SK-N-SH (cell line): Measurements from ENCODE around the gene CLN5. TPM values are rescaled to one million over a fixed set of nuclear protein-coding genes. Genes with fewer than 3 reads are reported as not detected.
"Not testable (repeated sequence)": the region's sequence is repeated elsewhere in the genome, so short reads cannot be mapped to it uniquely, and the experiment has no call there.

Experiments used
- CTCF ChIA-PET: fragments of 300-600, 350-600 bp; formaldehyde crosslinking; extraction: SDS; loops from one replicate; lab custom pipeline; 2021; lab: Yijun Ruan, JAX
- POLR2A ChIA-PET: fragments of 350-600 bp; sonication (Branson Sonifier 250); formaldehyde crosslinking; extraction: SDS; loops from one replicate; lab custom pipeline; 2020; ENCODE audit warnings: antibody characterized with exemption, inconsistent platforms; lab: Yijun Ruan, JAX
- DNase-seq: peaks from one replicate; pipeline ENCODE4 v3.0.0; 2012
- H2AFZ ChIP-seq: fragments of 200-600 bp; sonication (generic); 2 replicates; pipeline ENCODE4 v1.8.1; 2016; ENCODE audit warnings: antibody characterized with exemption, mild to moderate bottlenecking, low read depth
- H3F3A ChIP-seq: fragments of 200-600 bp; sonication (generic); replicated peaks from 2 replicates; pipeline ENCODE3; 2016; ENCODE audit warnings: antibody characterized with exemption, mild to moderate bottlenecking; ENCODE audit not compliant: insufficient read depth
- H3K27ac ChIP-seq, 2 experiments: fragments of 200-500 bp in 1 of 2; fragments of 200-600 bp in 1 of 2; sonication (Bioruptor generic) in 1 of 2; sonication (generic), shearing (Covaris generic) in 1 of 2; 2 replicates each; pipeline versions ENCODE4 v1.5.1 to v1.6.1; 2014 to 2016; ENCODE audit warnings: low read depth in 2 of 2, inconsistent platforms in 1 of 2, low read length in 1 of 2, mild to moderate bottlenecking in 1 of 2, mixed read lengths in 1 of 2
- H3K27me3 ChIP-seq: fragments of 200-600 bp; sonication (generic), shearing (Covaris generic); 2 replicates; pipeline ENCODE4 v1.6.1; 2016; ENCODE audit warnings: mixed run types; ENCODE audit not compliant: insufficient read depth
- H3K36me3 ChIP-seq, 2 experiments: fragments of 200-500 bp in 1 of 2; fragments of 200-600 bp in 1 of 2; sonication (Bioruptor generic) in 1 of 2; sonication (generic) in 1 of 2; replicated peaks in 1 of 2; 2 replicates each; pipeline versions ENCODE3 to v1.5.1; 2014 to 2016; ENCODE audit warnings: low read length in 1 of 2, mild to moderate bottlenecking in 1 of 2; ENCODE audit not compliant: insufficient read depth in 2 of 2, control insufficient read depth in 1 of 2
- H3K4me1 ChIP-seq, 2 experiments: fragments of 200-500 bp in 1 of 2; fragments of 200-600 bp in 1 of 2; sonication (Bioruptor generic) in 1 of 2; sonication (generic), shearing (Covaris generic) in 1 of 2; 2 replicates each; pipeline versions ENCODE4 v1.5.1 to v1.6.1; 2014 to 2016; ENCODE audit warnings: low read depth in 1 of 2, low read length in 1 of 2, mixed run types in 1 of 2; ENCODE audit not compliant: insufficient read depth in 2 of 2, control insufficient read depth in 1 of 2
- H3K4me2 ChIP-seq: fragments of 200-600 bp; sonication (generic), shearing (Covaris generic); 2 replicates; pipeline ENCODE4 v1.6.1; 2017; ENCODE audit warnings: mixed run types
- H3K4me3 ChIP-seq, 2 experiments: fragments of 200-500 bp in 1 of 2; fragments of 200-600 bp in 1 of 2; sonication (Bioruptor generic) in 1 of 2; sonication (generic), shearing (Covaris generic) in 1 of 2; 2 replicates each; pipeline versions ENCODE4 v1.5.1 to v1.8.1; 2014 to 2016; ENCODE audit warnings: low read depth in 2 of 2, inconsistent platforms in 1 of 2, low read length in 1 of 2, mild to moderate bottlenecking in 1 of 2, mixed read lengths in 1 of 2, moderate library complexity in 1 of 2
- H3K79me2 ChIP-seq: fragments of 200-600 bp; sonication (generic); 2 replicates; pipeline ENCODE4 v1.8.1; 2017; ENCODE audit warnings: mild to moderate bottlenecking; ENCODE audit not compliant: insufficient read depth
- H3K9ac ChIP-seq: fragments of 200-600 bp; sonication (generic); 2 replicates; pipeline ENCODE4 v1.6.1; 2017; ENCODE audit warnings: mixed run types
- H3K9me2 ChIP-seq: fragments of 200-600 bp; sonication (generic); 2 replicates; pipeline ENCODE4 v1.6.1; 2017; ENCODE audit warnings: mixed run types
- H3K9me3 ChIP-seq: fragments of 200-600 bp; sonication (generic); 2 replicates; pipeline ENCODE4 v1.6.1; 2017; ENCODE audit warnings: mixed run types, mild to moderate bottlenecking, moderate library complexity
- H4K20me1 ChIP-seq: fragments of 200-600 bp; sonication (generic); 2 replicates; pipeline ENCODE4 v1.6.1; 2017; ENCODE audit warnings: mild to moderate bottlenecking, mixed run types; ENCODE audit not compliant: insufficient read depth
- EZH2phosphoT487 ChIP-seq: fragments of 200-600 bp; sonication (generic); IDR thresholded peaks from 2 replicates; pipeline ENCODE4 v1.6.1; 2017; ENCODE audit warnings: low read depth, mixed run types, mild to moderate bottlenecking, antibody characterized with exemption, moderate library complexity, borderline replicate concordance
- FOSL2 ChIP-seq: IDR thresholded peaks from 2 replicates; pipeline ENCODE4 v1.4.0; 2012; ENCODE audit warnings: low read depth, mild to moderate bottlenecking, moderate library complexity, borderline replicate concordance
- FOXJ3 ChIP-seq: sonication (generic); formaldehyde crosslinking; IDR thresholded peaks from 2 replicates; pipeline ENCODE4 v1.5.1; 2020; ENCODE audit warnings: mild to moderate bottlenecking, missing genetic modification reagents
- FOXM1 ChIP-seq: IDR thresholded peaks from 2 replicates; pipeline ENCODE4 v1.4.0; 2012; ENCODE audit warnings: low read depth, mild to moderate bottlenecking
- GATA2 ChIP-seq: sonication (generic); formaldehyde crosslinking; IDR thresholded peaks from 2 replicates; pipeline ENCODE4 v1.5.0; 2020; ENCODE audit warnings: mild to moderate bottlenecking, missing genetic modification reagents
- MAX ChIP-seq: IDR thresholded peaks from 2 replicates; pipeline ENCODE4 v1.4.0; 2012; ENCODE audit warnings: low read depth
- MXI1 ChIP-seq: IDR thresholded peaks from 2 replicates; pipeline ENCODE4 v1.6.1; 2012; ENCODE audit warnings: mild to moderate bottlenecking, low read depth, low read length, improper control_type of control experiment
- POLR2AphosphoS5 ChIP-seq: IDR thresholded peaks from 2 replicates; pipeline ENCODE4 v1.6.1; 2012; ENCODE audit warnings: low read depth, low read length
- RCOR1 ChIP-seq: fragments of 150-350 bp; IDR thresholded peaks from 2 replicates; pipeline ENCODE4 v1.6.1; 2017; ENCODE audit warnings: antibody characterized with exemption, low read length
- RFX5 ChIP-seq: IDR thresholded peaks from 2 replicates; pipeline ENCODE4 v1.6.1; 2012; ENCODE audit warnings: mild to moderate bottlenecking, improper control_type of control experiment, low read length
- SIN3A ChIP-seq: IDR thresholded peaks from 2 replicates; pipeline ENCODE4 v1.6.1; 2012; ENCODE audit warnings: low read depth, mild to moderate bottlenecking, low read length, moderate library complexity, borderline replicate concordance
- TAF1 ChIP-seq: IDR thresholded peaks from 2 replicates; pipeline ENCODE4 v1.6.1; 2012; ENCODE audit warnings: low read depth, mild to moderate bottlenecking, low read length, moderate library complexity, borderline replicate concordance
- TEAD4 ChIP-seq: IDR thresholded peaks from 2 replicates; pipeline ENCODE4 v1.4.0; 2012; ENCODE audit warnings: mild to moderate bottlenecking, borderline replicate concordance; ENCODE audit not compliant: insufficient read depth
- YY1 ChIP-seq: IDR thresholded peaks from 2 replicates; pipeline ENCODE4 v1.4.0; 2012; ENCODE audit warnings: low read depth, mild to moderate bottlenecking
- WGBS: methylation state at CpG from one replicate; pipeline ENCODE4 v1.1.6; 2017; ENCODE audit warnings: low lambda C conversion rate; 5-methylcytosine and 5-hydroxymethylcytosine counted together
- polyA plus RNA-seq, 3 experiments: library from polyadenylated mRNA; depleted of rRNA; stranded (reverse); fragments of >200 nt; gene quantifications; 2 replicates each; pipeline ENCODE4 v1.2.3, GENCODE V29; 2012
- TF ChIP-seq, protein P1 (sequence below): IDR thresholded peaks from 2 replicates; pipeline ENCODE4 v1.4.0; 2012; ENCODE audit warnings: low read depth, borderline replicate concordance
- TF ChIP-seq, protein P2 (sequence below): IDR thresholded peaks from 2 replicates; pipeline ENCODE4 v1.4.0; 2012; ENCODE audit warnings: low read depth, borderline replicate concordance

CLN5 gene
- polyA plus RNA-seq, 1 of the 3 experiments (the other 2 are of a cell fraction) = 11.6 TPM

GRCh38 chr13:77008337-77008736 lies 16.5 kb downstream of the CLN5 start:
- H3K4me2 ChIP-seq, DNase-seq, H3K9me3 ChIP-seq, CTCF ChIA-PET, H3F3A ChIP-seq, H3K27ac ChIP-seq, H3K9ac ChIP-seq, H3K27me3 ChIP-seq, POLR2A ChIA-PET, H2AFZ ChIP-seq, H3K9me2 ChIP-seq, H3K4me3 ChIP-seq, H3K4me1 ChIP-seq: not testable (repeated sequence)
- Histone ChIP-seq H3K79me2 (peaks cover 73% of the 10 kb centered on the region), H3K36me3 (peaks cover 54 to 61% of the 10 kb centered on the region in 2 experiments), H4K20me1 (peaks cover 38% of the 10 kb centered on the region)
- WGBS = 96% methylated on average over 4 of the region's 4 CpGs
- peak; percentile 58; the same call in 1 of the 2 replicates for TF ChIP-seq RFX5

- H3K4me1 ChIP-seq = no peaks in the 10 kb centered on the region
- no peak overlapping the region for H2AFZ ChIP-seq
- TF ChIP-seq FOXM1 (no peak), TEAD4 (no peak), SIN3A (no peak), POLR2AphosphoS5 (no peak), RCOR1 (no peak), FOSL2 (no peak), YY1 (no peak), TAF1 (no peak), MAX (no peak), FOXJ3 (CRISPR knock-in tag) (no peak), GATA2 (CRISPR knock-in tag) (no peak), MXI1 (no peak), EZH2phosphoT487 (no peak)
- TF ChIP-seq, protein P1, sequence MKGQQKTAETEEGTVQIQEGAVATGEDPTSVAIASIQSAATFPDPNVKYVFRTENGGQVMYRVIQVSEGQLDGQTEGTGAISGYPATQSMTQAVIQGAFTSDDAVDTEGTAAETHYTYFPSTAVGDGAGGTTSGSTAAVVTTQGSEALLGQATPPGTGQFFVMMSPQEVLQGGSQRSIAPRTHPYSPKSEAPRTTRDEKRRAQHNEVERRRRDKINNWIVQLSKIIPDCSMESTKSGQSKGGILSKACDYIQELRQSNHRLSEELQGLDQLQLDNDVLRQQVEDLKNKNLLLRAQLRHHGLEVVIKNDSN = no peak
- TF ChIP-seq, protein P2, sequence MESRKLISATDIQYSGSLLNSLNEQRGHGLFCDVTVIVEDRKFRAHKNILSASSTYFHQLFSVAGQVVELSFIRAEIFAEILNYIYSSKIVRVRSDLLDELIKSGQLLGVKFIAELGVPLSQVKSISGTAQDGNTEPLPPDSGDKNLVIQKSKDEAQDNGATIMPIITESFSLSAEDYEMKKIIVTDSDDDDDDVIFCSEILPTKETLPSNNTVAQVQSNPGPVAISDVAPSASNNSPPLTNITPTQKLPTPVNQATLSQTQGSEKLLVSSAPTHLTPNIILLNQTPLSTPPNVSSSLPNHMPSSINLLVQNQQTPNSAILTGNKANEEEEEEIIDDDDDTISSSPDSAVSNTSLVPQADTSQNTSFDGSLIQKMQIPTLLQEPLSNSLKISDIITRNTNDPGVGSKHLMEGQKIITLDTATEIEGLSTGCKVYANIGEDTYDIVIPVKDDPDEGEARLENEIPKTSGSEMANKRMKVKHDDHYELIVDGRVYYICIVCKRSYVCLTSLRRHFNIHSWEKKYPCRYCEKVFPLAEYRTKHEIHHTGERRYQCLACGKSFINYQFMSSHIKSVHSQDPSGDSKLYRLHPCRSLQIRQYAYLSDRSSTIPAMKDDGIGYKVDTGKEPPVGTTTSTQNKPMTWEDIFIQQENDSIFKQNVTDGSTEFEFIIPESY = no peak
- H3K27me3 ChIP-seq = no peaks in the 10 kb centered on the region
- no peak for DNase-seq
- no peak overlapping the region for H3K4me2 ChIP-seq
- peaks cover 59 to 65% of the 10 kb centered on the region in 2 experiments for H3K36me3 ChIP-seq
- no peak overlapping the region for H3K4me3 ChIP-seq
- H3F3A ChIP-seq = peaks cover 4% of the 10 kb centered on the region
- POLR2A ChIA-PET = interaction anchor here (0.7 kb wide), 1 partner anchor 114 kb away, joined by 3 read pairs; no protein-coding TSS in a partner anchor
- H3K9me2 ChIP-seq = no peaks in the 10 kb centered on the region
- H3K27ac ChIP-seq = no peak overlapping the region
- no peak overlapping the region for H3K9ac ChIP-seq
- peaks cover 78% of the 10 kb centered on the region for H3K79me2 ChIP-seq
- CTCF ChIA-PET = no interaction called here
- H4K20me1 ChIP-seq = peaks cover 41% of the 10 kb centered on the region
- no peaks in the 10 kb centered on the region for H3K9me3 ChIP-seq
- WGBS = 97% methylated on average over 2 of the region's 2 CpGs
Measured at GRCh38 chr13:77009011-77009410, 17.1 kb downstream of the CLN5 start.

- not testable (repeated sequence) for H3K9me3 ChIP-seq, H3K9ac ChIP-seq, H3F3A ChIP-seq, H3K9me2 ChIP-seq, H3K4me1 ChIP-seq, DNase-seq, H2AFZ ChIP-seq, H3K27me3 ChIP-seq, H3K27ac ChIP-seq, H3K4me3 ChIP-seq, H3K4me2 ChIP-seq
- Histone ChIP-seq H3K36me3 (peaks cover 60 to 63% of the 10 kb centered on the region in 2 experiments), H4K20me1 (peaks cover 46% of the 10 kb centered on the region), H3K79me2 (peaks cover 79% of the 10 kb centered on the region)
- POLR2A ChIA-PET = interaction anchor here (0.6 kb wide), 1 partner anchor 469 kb away, joined by 6 read pairs; no protein-coding TSS in a partner anchor
- CTCF ChIA-PET = interaction anchor here (1.3 kb wide), 1 partner anchor 27 kb away, joined by 3 read pairs; no protein-coding TSS in a partner anchor
- 84% methylated on average over 5 of the region's 5 CpGs for WGBS
Measured at GRCh38 chr13:77009719-77010118, 17.8 kb downstream of the CLN5 start.
